Measurements from ENCODE around the gene KLRC2.
"Not testable (repeated sequence)": the region's sequence is repeated elsewhere in the genome, so short reads cannot be mapped to it uniquely, and the experiment has no call there.

Gene KLRC2

GRCh38 chr12:10406725-10407124 lies 29.1 kb downstream of the KLRC2 start:
- FAIRE-seq (peak; percentile 33), DNase-seq (ENCODE audit: insufficient read length, low spot score) (no peak)

GRCh38 chr12:10405294-10405693 lies 30.5 kb downstream of the KLRC2 start:
- DNase-seq (ENCODE audit: insufficient read length, low spot score): no peak
- no peak for FAIRE-seq

- FAIRE-seq: no peak
- no peak for DNase-seq (ENCODE audit: insufficient read length, low spot score)
These were observed 31.0 kb downstream of the KLRC2 start for GRCh38 chr12:10404798-10405197.

- no peak for FAIRE-seq
- no peak for DNase-seq (ENCODE audit: insufficient read length, low spot score)
These were observed 35.0 kb downstream of the KLRC2 start for GRCh38 chr12:10400829-10401228.

- FAIRE-seq: no peak
- DNase-seq (ENCODE audit: insufficient read length, low spot score): no peak
These were observed 37.6 kb downstream of the KLRC2 start for GRCh38 chr12:10398168-10398567.

- DNase-seq (ENCODE audit: insufficient read length, low spot score): no peak
- FAIRE-seq: no peak
These were observed 38.5 kb downstream of the KLRC2 start for GRCh38 chr12:10397296-10397695.

GRCh38 chr12:10396176-10396575 lies 39.6 kb downstream of the KLRC2 start:
- FAIRE-seq: peak; percentile 96
- DNase-seq (ENCODE audit: insufficient read length, low spot score): not testable (repeated sequence)

GRCh38 chr12:10395390-10395998 lies 40.3 kb downstream of the KLRC2 start:
- DNase-seq (ENCODE audit: insufficient read length, low spot score): peak; percentile 45
- FAIRE-seq: no peak

GRCh38 chr12:10394531-10395152 lies 41.2 kb downstream of the KLRC2 start:
- not testable (repeated sequence) for DNase-seq (ENCODE audit: insufficient read length, low spot score)
- FAIRE-seq: peak; percentile 44

GRCh38 chr12:10393291-10393690 lies 42.5 kb downstream of the KLRC2 start:
- no peak for FAIRE-seq

GRCh38 chr12:10392394-10392930 lies 43.3 kb downstream of the KLRC2 start:
- peak; percentile 4 for FAIRE-seq

More at GRCh38 chr12:10393291-10393690, 42.5 kb downstream of the KLRC2 start:
- DNase-seq (ENCODE audit: insufficient read length, low spot score): no peak

GRCh38 chr12:10390991-10391390 lies 44.8 kb downstream of the KLRC2 start:
- not testable (repeated sequence) for FAIRE-seq; DNase-seq (ENCODE audit: insufficient read length, low spot score)

More at GRCh38 chr12:10392394-10392930, 43.3 kb downstream of the KLRC2 start:
- DNase-seq (ENCODE audit: insufficient read length, low spot score): peak; percentile 45

- no peak for DNase-seq (ENCODE audit: insufficient read length, low spot score)
- no peak for FAIRE-seq
These were observed 45.9 kb downstream of the KLRC2 start, which contains the start of gene KLRK1 for GRCh38 chr12:10389904-10390303. KLRK1 (minus strand) TSS chr12:10390041; CDS start chr12:10388810, 1,231 bp downstream.

- FAIRE-seq (no peak), DNase-seq (ENCODE audit: insufficient read length, low spot score) (no peak)
These were observed 47.0 kb downstream of the KLRC2 start for GRCh38 chr12:10388624-10389413.

GRCh38 chr12:10387498-10387897 lies 48.3 kb downstream of the KLRC2 start:
- FAIRE-seq; DNase-seq (ENCODE audit: insufficient read length, low spot score): not testable (repeated sequence)

- DNase-seq (ENCODE audit: insufficient read length, low spot score) (no peak), FAIRE-seq (no peak)
These were observed 49.0 kb downstream of the KLRC2 start for GRCh38 chr12:10386857-10387256.

- FAIRE-seq (no peak), DNase-seq (ENCODE audit: insufficient read length, low spot score) (no peak)
These were observed 50.6 kb downstream of the KLRC2 start for GRCh38 chr12:10385166-10385613.

GRCh38 chr12:10384191-10384590 lies 51.6 kb downstream of the KLRC2 start:
- FAIRE-seq (no peak), DNase-seq (ENCODE audit: insufficient read length, low spot score) (no peak)

- no peak for DNase-seq (ENCODE audit: insufficient read length, low spot score)
- no peak for FAIRE-seq
These were observed 53.7 kb downstream of the KLRC2 start for GRCh38 chr12:10381928-10382628.

All from HTR-8/SVneo (cell line).